ENCODE data around the gene NSD1. TPM values are rescaled to one million over a fixed set of nuclear protein-coding genes. Genes with fewer than 3 reads are reported as not detected.
"Not testable (repeated sequence)": the region's sequence is repeated elsewhere in the genome, so short reads cannot be mapped to it uniquely, and the experiment has no call there.

The NSD1 gene
- total RNA-seq, 2 donors from 2014 or later: 150 to 190 TPM

- no peak for DNase-seq
- peaks cover 47% of the 10 kb centered on the region for H3K36me3 ChIP-seq (ENCODE audit: control insufficient read depth, insufficient read depth, low read length)
These were observed 171.0 kb downstream of the NSD1 start for GRCh38 chr5:177304392-177305119.

GRCh38 chr5:177306103-177306640 is 172.6 kb downstream of the NSD1 start:
- peaks cover 38% of the 10 kb centered on the region for H3K36me3 ChIP-seq (ENCODE audit: control insufficient read depth, insufficient read depth, low read length)
- not testable (repeated sequence) for H3K27me3 ChIP-seq (ENCODE audit: control insufficient read depth, insufficient read depth, low read length, poor library complexity, severe bottlenecking); H3K9me3 Mint-ChIP-seq; H3K9me3 ChIP-seq (ENCODE audit: control insufficient read depth, low read length); H3K27me3 Mint-ChIP-seq (ENCODE audit: insufficient read depth); H3K27ac ChIP-seq (ENCODE audit: low read depth, low read length); H3K4me3 ChIP-seq (ENCODE audit: low read length); H3K9ac ChIP-seq (ENCODE audit: extremely low read depth, low read length, poor library complexity, severe bottlenecking)
- H3K4me3 Mint-ChIP-seq: peak overlapping the region; percentile 81
- H3K36me3 Mint-ChIP-seq (ENCODE audit: low read depth): peaks cover 30% of the 10 kb centered on the region
- DNase-seq: peak; percentile 29
- peak overlapping the region; percentile 35 for H3K27ac Mint-ChIP-seq
- 93 to 100% methylated on average over 1 to 11 of the region's 11 CpGs for WGBS, 2 experiments (ENCODE audit: insufficient coverage in 1 of 2, insufficient read length in 1 of 2)
- peaks cover 10% of the 10 kb centered on the region for H3K4me1 ChIP-seq (ENCODE audit: control insufficient read depth, insufficient read depth, low read length)
- H3K4me1 Mint-ChIP-seq: peaks cover 24% of the 10 kb centered on the region

More at GRCh38 chr5:177304392-177305119, 171.0 kb downstream of the NSD1 start:
- no peaks in the 10 kb centered on the region for H3K9me3 ChIP-seq (ENCODE audit: control insufficient read depth, low read length)
- peak overlapping the region; percentile 99 for H3K4me3 ChIP-seq (ENCODE audit: low read length)
- Mint-ChIP-seq H3K36me3 (ENCODE audit: low read depth) (peaks cover 32% of the 10 kb centered on the region), H3K4me3 (peak overlapping the region; percentile 81), H3K9me3 (no peaks in the 10 kb centered on the region), H3K4me1 (peaks cover 30% of the 10 kb centered on the region), H3K27ac (peak overlapping the region; percentile 88), H3K27me3 (ENCODE audit: insufficient read depth) (no peaks in the 10 kb centered on the region)
- peaks cover 20% of the 10 kb centered on the region for H3K4me1 ChIP-seq (ENCODE audit: control insufficient read depth, insufficient read depth, low read length)
- WGBS, 2 experiments (ENCODE audit: insufficient coverage in 1 of 2, insufficient read length in 1 of 2): 42 to 59% methylated on average over 5 to 19 of the region's 19 CpGs
- H3K9ac ChIP-seq (ENCODE audit: extremely low read depth, low read length, poor library complexity, severe bottlenecking): peak overlapping the region; percentile 91
- no peak for TF ChIP-seq CTCF (conservative IDR thresholded peaks at IDR 0.05)
- H3K27ac ChIP-seq (ENCODE audit: low read depth, low read length): no peak overlapping the region
- no peaks in the 10 kb centered on the region for H3K27me3 ChIP-seq (ENCODE audit: control insufficient read depth, insufficient read depth, low read length, poor library complexity, severe bottlenecking)

- TF ChIP-seq CTCF (conservative IDR thresholded peaks at IDR 0.05): peak; percentile 44
- Mint-ChIP-seq H3K27me3 (ENCODE audit: insufficient read depth) (peaks cover 3% of the 10 kb centered on the region), H3K4me3 (no peak overlapping the region), H3K36me3 (ENCODE audit: low read depth) (peaks cover 30% of the 10 kb centered on the region), H3K27ac (no peak overlapping the region), H3K9me3 (no peaks in the 10 kb centered on the region), H3K4me1 (peaks cover 23% of the 10 kb centered on the region)
- Histone ChIP-seq H3K4me3 (ENCODE audit: low read length) (no peak overlapping the region), H3K27me3 (ENCODE audit: control insufficient read depth, insufficient read depth, low read length, poor library complexity, severe bottlenecking) (no peaks in the 10 kb centered on the region), H3K9ac (ENCODE audit: extremely low read depth, low read length, poor library complexity, severe bottlenecking) (no peak overlapping the region), H3K4me1 (ENCODE audit: control insufficient read depth, insufficient read depth, low read length) (peaks cover 5% of the 10 kb centered on the region), H3K36me3 (ENCODE audit: control insufficient read depth, insufficient read depth, low read length) (peaks cover 30% of the 10 kb centered on the region), H3K9me3 (ENCODE audit: control insufficient read depth, low read length) (no peaks in the 10 kb centered on the region), H3K27ac (ENCODE audit: low read depth, low read length) (no peak overlapping the region)
- DNase-seq: peak; percentile 74
- WGBS, 2 experiments (ENCODE audit: insufficient coverage in 1 of 2, insufficient read length in 1 of 2): 94 to 96% methylated on average over 9 to 15 of the region's 15 CpGs
These were observed 173.3 kb downstream of the NSD1 start for GRCh38 chr5:177306674-177307543.
